ACC112 (cell line): ENCODE results near the gene DCP1B.
A peak's percentile ranks its signal among the peaks of the same experiment; 100 is the strongest.

Source experiments
- H2AFZ ChIP-seq: fragments of 200-600 bp; sonication (generic); one replicate; pipeline ENCODE4 v1.6.0; 2017; ENCODE audit warnings: antibody characterized with exemption, low read length; ENCODE audit not compliant: unreplicated experiment
- H3K27ac ChIP-seq: fragments of 200-600 bp; sonication (generic); 2 replicates; pipeline ENCODE4 v1.5.1; 2014; ENCODE audit warnings: low read depth, mild to moderate bottlenecking, antibody characterized with exemption, low read length, moderate library complexity
- H3K27me3 ChIP-seq: fragments of 200-600 bp; sonication (generic); 2 replicates; pipeline ENCODE4 v1.6.1; 2014; ENCODE audit warnings: mild to moderate bottlenecking, antibody characterized with exemption, low read length, moderate library complexity, mixed read lengths; ENCODE audit not compliant: insufficient read depth
- H3K36me3 ChIP-seq: fragments of 200-600 bp; sonication (generic); 2 replicates; pipeline ENCODE4 v1.6.1; 2016; ENCODE audit warnings: mild to moderate bottlenecking, antibody characterized with exemption, low read length, moderate library complexity, mixed read lengths; ENCODE audit not compliant: insufficient read depth
- H3K4me1 ChIP-seq: fragments of 200-600 bp; sonication (generic); one replicate; pipeline ENCODE4 v1.6.1; 2016; ENCODE audit warnings: low read length, mixed read lengths; ENCODE audit not compliant: insufficient read depth, unreplicated experiment, control insufficient read depth
- H3K4me3 ChIP-seq: fragments of 200-600 bp; sonication (generic); 2 replicates; pipeline ENCODE4 v1.5.1; 2014; ENCODE audit warnings: mild to moderate bottlenecking, low read depth, low read length
- H3K79me2 ChIP-seq: fragments of 200-600 bp; sonication (generic); one replicate; pipeline ENCODE4 v1.6.0; 2016; ENCODE audit warnings: low read length; ENCODE audit not compliant: control insufficient read depth, unreplicated experiment, insufficient read depth

Gene DCP1B

GRCh38 chr12:2004113-2004929, at the start of gene DCP1B:
Gene DCP1B (minus strand): TSS chr12:2004457. CDS start chr12:2004431, 26 bp downstream.
- H3K4me3 ChIP-seq, result peak within 1 kb of the TSS; percentile 91
- H3K27me3 ChIP-seq, result no peaks in the 10 kb centered on the region
- peaks cover 27% of the 10 kb centered on the region for H3K79me2 ChIP-seq
- peak within 1 kb of the TSS; percentile 95 for H2AFZ ChIP-seq
- peak within 1 kb of the TSS; percentile 72 for H3K27ac ChIP-seq
- H3K36me3 ChIP-seq, result no peaks in the 10 kb centered on the region
- H3K4me1 ChIP-seq, result peaks cover 12% of the 10 kb centered on the region

- Histone ChIP-seq H3K27ac (no peak overlapping the region), H3K4me1 (peaks cover 13% of the 10 kb centered on the region), H3K27me3 (peaks cover 45% of the 10 kb centered on the region), H3K4me3 (peak overlapping the region; percentile 82), H3K79me2 (no peaks in the 10 kb centered on the region), H2AFZ (peak overlapping the region; percentile 80), H3K36me3 (no peaks in the 10 kb centered on the region)
These were observed 49.4 kb upstream of the DCP1B start for GRCh38 chr12:2053691-2054090.

DNA sequence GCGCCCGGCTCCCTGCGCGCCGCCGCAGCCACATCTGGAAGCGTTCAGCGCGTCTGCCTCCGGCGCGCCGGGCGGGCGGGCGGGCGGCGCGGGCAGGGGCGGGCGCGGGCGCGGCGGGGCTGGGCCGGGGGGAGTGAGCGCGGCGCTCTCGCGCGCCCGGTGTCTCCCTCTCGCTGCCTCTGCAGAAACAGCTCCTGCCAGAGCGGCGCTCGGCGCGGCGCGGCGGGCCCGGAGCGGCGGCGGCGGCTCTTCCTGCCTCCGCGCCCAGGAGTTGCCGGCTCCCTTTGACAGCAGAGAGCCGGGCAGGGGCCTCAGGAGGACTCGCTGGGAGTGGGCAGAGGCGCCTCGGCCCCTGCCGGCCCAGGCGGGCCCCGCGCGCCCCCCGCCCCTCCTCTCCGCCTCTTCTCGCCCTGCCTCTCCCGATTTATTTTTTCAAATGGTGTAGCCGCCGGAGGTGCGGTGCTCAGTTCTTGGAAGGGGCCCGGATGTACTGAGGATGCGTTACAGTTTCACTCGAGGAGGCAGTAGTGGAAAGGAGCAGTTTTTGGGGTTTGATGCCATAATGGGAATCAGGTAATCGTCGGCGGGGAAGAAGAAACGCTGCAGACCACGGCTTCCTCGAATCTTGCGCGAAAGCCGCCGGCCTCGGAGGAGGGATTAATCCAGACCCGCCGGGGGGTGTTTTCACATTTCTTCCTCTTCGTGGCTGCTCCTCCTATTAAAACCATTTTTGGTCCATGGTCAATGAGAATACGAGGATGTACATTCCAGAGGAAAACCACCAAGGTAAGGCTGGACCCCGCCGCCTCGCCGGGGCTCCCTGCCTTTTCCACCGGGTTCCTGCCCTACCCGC, 48.8 kb upstream of the DCP1B start, which contains the start of gene CACNA1C:
TSS of gene CACNA1C (plus strand) at position 162 of the 853 bp plus-strand sequence. CDS start at position 738, 576 bp downstream.
- Histone ChIP-seq H3K79me2 (no peaks in the 10 kb centered on the region), H3K36me3 (no peaks in the 10 kb centered on the region), H3K27ac (no peak within 1 kb of the TSS), H2AFZ (peak within 1 kb of the TSS; percentile 80), H3K4me3 (peak within 1 kb of the TSS; percentile 83), H3K27me3 (peaks cover 45% of the 10 kb centered on the region), H3K4me1 (peaks cover 13% of the 10 kb centered on the region)

DNA sequence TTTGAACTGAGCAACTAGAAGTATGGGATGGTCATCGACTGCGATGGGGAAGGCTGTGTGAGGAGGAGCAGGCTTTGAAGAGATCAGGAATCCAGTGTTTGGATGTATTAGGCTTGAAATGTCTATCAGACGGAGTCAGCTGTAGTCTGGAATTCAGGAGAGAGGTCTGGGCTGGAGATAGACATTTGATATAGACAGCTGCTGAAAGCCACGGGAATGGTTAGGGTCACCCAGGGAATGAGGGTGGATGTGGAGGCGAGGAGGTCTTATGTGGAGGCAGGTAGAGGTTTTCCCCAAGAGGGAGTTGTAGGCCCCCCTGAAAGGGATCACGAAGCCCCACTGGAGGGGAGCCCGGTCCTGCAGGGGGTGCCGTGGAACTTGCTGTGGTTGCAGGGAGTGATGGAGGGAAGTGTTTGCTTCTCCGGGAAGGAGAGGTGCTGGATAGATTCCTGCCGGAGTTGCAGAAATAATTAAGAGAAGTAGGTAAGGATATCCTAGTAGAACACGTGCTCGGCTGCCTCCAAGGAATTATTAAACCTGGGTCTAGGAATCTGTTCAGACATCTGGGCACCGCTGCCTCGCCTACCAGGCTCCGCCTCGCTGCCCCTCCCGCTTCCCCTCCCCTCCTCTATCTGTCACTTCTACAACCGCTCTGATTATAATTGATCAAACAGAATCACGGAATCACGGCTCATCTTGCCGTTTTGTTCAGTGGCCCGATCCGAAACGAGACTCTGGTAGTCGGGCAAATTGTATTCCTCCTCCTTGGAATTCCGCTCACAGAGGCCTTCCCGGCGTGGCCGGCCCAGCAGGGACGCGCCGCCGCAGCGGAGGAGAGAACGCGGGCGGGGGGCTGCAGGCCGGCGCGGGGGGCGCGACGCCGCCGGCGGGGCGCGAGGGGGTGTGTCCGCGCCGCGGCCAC, 47.7 kb upstream of the DCP1B start:
- Histone ChIP-seq H3K79me2 (no peaks in the 10 kb centered on the region), H3K4me1 (peaks cover 13% of the 10 kb centered on the region), H3K27ac (no peak overlapping the region), H2AFZ (peak overlapping the region; percentile 59), H3K36me3 (no peaks in the 10 kb centered on the region), H3K27me3 (peaks cover 45% of the 10 kb centered on the region), H3K4me3 (peak overlapping the region; percentile 83)

GRCh38 chr12:2049604-2050540, 45.6 kb upstream of the DCP1B start:
- Histone ChIP-seq H3K4me1 (peaks cover 8% of the 10 kb centered on the region), H3K27me3 (peaks cover 50% of the 10 kb centered on the region), H3K36me3 (no peaks in the 10 kb centered on the region), H3K79me2 (no peaks in the 10 kb centered on the region), H3K4me3 (no peak overlapping the region), H3K27ac (no peak overlapping the region), H2AFZ (no peak overlapping the region)

DNA sequence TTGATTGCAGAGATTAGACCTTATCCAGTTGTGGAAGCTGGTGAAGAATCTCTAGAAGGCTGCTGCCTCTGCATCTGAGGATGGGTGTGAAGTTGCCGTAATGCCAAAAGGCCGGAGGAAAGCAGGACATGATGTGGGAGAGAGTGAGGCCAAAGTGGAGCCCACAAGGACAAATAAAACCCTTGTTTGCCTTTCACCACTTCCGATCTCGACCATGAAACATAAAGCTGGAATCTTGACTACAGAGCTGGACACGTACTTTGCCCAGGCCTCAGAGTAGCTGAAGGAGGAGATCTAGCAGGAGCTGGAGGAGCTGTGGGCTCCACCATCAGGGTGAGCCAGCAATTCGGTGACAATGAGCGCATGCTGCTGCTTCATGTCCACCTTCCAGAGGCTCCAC, 43.5 kb upstream of the DCP1B start:
- no peak overlapping the region for H3K27ac ChIP-seq
- peaks cover 53% of the 10 kb centered on the region for H3K27me3 ChIP-seq
- H3K36me3 ChIP-seq, result no peaks in the 10 kb centered on the region
- peaks cover 4% of the 10 kb centered on the region for H3K4me1 ChIP-seq
- H3K79me2 ChIP-seq, result no peaks in the 10 kb centered on the region
- H3K4me3 ChIP-seq, result no peak overlapping the region
- no peak overlapping the region for H2AFZ ChIP-seq

DNA sequence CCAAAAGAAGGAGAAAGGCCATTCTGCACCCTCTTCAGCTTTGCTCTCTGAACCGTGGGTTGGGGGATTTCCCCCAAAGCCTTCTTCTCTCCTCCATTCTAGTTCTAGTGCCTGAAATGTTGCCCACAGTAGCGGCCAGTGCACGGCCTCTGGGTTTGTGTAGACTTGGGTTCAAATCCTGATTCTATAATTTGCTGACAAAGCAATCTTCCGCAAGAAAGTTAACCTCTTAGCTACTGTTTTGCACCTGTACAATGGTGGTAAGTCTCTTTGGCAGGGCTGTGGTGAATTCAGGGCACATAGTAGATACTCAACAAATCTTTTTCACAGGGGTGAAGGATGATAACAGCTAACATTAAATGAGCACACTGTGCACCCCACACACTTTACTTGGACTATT, 42.7 kb upstream of the DCP1B start:
- Histone ChIP-seq H3K79me2 (no peaks in the 10 kb centered on the region), H3K27me3 (peaks cover 55% of the 10 kb centered on the region), H3K27ac (no peak overlapping the region), H3K36me3 (no peaks in the 10 kb centered on the region), H3K4me3 (no peak overlapping the region), H3K4me1 (peaks cover 4% of the 10 kb centered on the region), H2AFZ (no peak overlapping the region)

GRCh38 chr12:2044165-2044564, 39.9 kb upstream of the DCP1B start:
- Histone ChIP-seq H3K27ac (no peak overlapping the region), H3K4me1 (no peaks in the 10 kb centered on the region), H2AFZ (no peak overlapping the region), H3K79me2 (no peaks in the 10 kb centered on the region), H3K36me3 (no peaks in the 10 kb centered on the region), H3K27me3 (peaks cover 58% of the 10 kb centered on the region), H3K4me3 (no peak overlapping the region)

- Histone ChIP-seq H3K27me3 (peaks cover 65% of the 10 kb centered on the region), H3K27ac (no peak overlapping the region), H3K4me3 (no peak overlapping the region), H3K79me2 (no peaks in the 10 kb centered on the region), H2AFZ (no peak overlapping the region), H3K36me3 (no peaks in the 10 kb centered on the region), H3K4me1 (no peaks in the 10 kb centered on the region)
These were observed 38.8 kb upstream of the DCP1B start for GRCh38 chr12:2043054-2043453.
